Colon (tissue), 2 donors: Measurements from ENCODE around the gene LANCL2.
"Not testable (repeated sequence)": the region's sequence is repeated elsewhere in the genome, so short reads cannot be mapped to it uniquely, and the experiment has no call there.

Experiments used
- FAIRE-seq: peaks from 2 replicates; lab custom pipeline; 2012; peaks lifted over from hg19 to GRCh38; lab: Jason Lieb, UNC
- donor health status: control.
- donor health status: control.

LANCL2 gene

DNA sequence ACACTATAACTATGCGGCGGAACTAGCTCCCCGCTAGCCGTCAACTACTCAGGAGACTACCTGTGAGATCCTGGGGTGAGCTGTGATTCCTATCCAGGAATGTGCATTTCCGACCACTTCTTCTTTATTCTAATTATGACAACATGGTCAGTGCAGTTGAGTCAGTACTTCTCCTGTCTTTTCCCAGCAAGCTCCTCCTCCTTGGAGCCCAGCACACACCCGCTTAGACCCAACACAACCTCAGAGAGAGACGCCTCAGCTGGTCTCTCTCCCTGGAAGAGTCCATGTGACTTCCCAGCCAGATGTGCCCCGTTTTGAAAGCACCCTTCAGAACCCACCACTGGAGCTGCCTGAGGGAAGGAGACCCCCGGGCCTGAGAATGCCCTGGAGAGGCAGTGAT, 106.5 kb downstream of the LANCL2 start:
- not testable (repeated sequence) for FAIRE-seq

DNA sequence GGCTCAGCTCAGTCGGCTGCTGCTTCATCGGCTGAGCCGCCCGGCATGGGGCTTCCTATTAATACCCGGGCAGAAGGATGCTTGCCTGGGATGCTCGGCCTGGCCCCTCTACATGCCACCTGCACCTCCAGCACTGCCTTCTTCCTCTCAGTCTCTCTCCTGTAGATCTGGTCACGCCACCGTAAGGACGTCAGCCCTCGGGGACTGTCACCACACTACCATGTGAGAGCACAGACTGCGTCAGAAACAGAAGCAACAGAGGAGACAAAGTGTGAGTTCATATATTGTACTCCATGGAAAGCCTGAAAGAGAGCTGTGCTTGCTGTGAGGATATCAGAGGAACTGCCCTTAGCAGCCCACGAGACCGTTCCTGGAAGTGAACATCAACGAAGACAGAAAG, 107.3 kb downstream of the LANCL2 start:
- not testable (repeated sequence) for FAIRE-seq

DNA sequence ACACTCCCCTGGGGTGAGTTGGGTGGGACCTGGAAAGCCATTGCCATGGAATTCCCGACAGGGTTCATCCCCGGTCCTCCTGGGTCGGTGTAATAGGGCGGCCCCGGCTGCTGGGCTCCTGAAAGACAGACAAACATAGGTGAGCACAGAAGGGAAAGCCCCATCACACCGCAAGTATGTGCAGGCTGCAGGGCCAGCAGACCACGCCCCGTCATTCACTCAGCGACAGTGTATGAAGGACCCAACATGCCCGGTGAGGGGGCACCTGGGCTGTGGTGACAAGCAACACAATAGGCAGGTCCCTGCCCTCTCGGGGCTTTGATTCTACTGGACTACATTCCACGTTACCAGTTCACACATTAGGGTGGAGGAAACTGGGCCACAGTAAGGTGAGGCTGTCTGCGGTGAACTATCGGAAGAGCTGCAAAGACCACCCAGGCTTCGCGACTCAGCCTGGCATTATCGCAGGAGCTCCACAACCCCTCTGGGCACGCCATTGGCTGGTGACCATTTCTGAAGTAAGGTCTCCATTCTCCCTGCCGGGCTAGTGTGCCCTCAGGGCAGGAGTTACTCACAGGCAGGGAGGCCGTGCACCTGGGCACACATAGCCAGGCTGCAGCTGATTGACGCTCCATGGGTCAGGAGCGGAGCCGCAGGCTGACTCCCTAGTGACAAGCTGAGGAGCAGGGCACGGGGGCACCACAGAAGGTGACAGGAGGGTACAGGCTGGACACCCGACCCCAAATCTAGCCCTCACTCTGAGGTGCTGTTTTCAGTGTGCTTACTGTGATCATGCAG, 108.0 kb downstream of the LANCL2 start:
- no peak for FAIRE-seq

DNA sequence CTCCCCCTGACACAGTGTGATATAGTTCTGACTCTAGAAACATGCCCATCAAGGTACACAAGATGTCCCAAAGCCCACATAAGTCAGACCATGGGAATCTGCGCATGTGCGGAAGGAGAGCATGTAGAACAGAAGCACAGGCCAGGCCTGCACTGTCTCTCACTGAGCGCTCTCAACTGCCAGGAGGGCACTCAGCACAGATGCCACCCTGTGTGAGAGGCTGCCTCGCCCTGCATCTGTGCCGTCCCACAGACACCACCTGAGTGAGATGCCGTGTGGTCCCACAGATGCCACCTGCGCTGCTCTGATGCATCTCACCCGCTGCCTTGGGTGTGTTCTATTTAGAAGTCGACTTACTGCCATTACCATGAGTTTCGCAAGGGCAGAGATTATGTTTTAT, 108.8 kb downstream of the LANCL2 start:
- FAIRE-seq = no peak

GRCh38 chr7:55474944-55475854, 110.1 kb downstream of the LANCL2 start:
- no peak for FAIRE-seq

DNA sequence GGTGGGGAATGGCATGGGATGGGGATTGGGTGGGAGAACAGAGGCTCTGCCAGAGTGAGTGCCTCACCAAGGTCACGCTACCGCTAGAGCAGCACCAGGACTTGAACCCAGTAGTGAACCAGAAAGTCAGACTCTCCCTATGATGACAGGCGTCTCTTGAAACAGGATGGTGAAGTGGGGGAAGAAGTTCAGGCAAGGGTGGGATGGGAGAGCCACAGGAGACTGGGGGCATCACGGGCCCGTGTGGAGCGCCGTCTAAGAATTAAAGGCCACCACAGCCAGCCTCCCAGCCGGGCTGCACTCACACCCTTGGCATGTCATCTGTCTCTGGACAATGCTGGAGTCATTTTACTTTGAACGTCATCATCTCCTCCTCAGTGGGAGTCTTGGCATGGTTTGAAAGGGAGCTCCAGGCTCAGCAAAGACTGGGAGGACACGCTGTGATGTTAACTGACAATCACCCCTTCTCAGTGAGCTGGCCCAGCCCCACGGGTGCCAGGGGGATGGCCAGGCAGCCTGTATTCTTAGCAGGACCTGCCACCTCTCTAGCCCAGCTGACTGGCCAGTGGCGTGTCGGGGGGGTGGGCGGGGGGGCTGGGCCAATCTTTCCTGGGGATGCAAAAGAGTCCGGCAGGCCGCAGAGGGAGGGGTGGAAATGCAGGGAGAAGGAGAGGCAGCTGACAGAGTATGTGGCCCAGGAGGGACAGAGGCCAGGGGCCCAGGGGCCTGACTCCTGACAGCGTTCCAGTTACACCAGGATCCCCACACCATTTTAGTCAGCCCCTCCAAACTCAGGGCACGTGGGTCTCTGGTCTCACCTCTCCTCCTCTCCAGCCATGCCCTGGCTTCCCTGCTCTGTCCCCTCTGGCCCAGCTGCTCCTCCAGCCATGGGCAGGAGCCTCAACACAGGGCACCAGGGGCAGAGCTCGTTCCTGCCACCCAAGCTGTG, 111.0 kb downstream of the LANCL2 start:
- FAIRE-seq = no peak

- FAIRE-seq = no peak
Observed at GRCh38 chr7:55476852-55477780, 112.0 kb downstream of the LANCL2 start.

GRCh38 chr7:55477781-55478374, 112.7 kb downstream of the LANCL2 start:
- FAIRE-seq = no peak

- no peak for FAIRE-seq
Observed at GRCh38 chr7:55478700-55479099, 113.6 kb downstream of the LANCL2 start.

DNA sequence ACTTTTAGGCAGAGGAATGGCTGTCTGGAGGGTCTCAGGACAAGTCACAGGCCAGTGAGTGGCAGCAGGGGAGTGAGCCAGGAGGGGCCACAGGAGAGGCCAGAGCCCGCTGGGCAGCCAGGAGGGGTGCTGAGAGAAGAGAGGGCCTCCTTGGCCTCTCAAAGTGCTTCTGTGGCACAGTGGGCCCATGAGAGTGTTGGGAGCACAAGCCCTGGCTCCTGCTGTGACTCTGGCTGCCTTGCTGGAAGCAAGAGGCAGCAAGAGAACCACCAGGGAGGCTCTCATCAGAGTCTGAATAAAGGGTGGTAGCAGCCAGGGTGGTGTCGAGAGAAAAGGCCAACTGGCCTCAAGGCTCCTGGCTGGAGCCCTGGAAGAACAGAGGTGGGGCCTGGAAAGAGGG, 116.0 kb downstream of the LANCL2 start:
- FAIRE-seq = no peak

DNA sequence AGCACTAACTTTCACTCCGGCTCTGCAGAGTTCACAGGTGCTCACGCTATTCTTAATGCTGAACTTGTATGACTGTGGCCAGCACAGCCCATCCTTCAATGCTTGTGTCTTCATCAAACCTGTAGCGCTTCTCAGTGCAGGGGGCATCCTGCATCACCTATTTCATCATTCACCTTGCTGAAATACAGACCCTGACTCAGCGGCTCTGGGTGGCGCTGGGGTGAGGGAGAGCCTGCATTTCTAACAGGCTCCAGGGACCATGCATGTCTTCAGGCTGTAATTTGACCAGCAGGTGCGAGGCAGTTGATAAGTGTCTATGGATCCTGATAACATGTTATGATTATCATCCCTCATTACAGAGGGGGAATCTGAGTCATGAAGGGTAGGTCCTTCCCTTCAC, 117.9 kb downstream of the LANCL2 start:
- FAIRE-seq = no peak
